ENCODE results near the gene CRB2.

Gene CRB2

GRCh38 chr9:123314617-123315016 is 41.4 kb upstream of the CRB2 start:
- Mint-ChIP-seq H3K4me3 (no peak overlapping the region), H3K27me3 (ENCODE audit: low read depth) (peaks cover 7% of the 10 kb centered on the region), H3K27ac (no peak overlapping the region), H3K4me1 (peaks cover 37% of the 10 kb centered on the region), H3K36me3 (ENCODE audit: low read depth) (no peaks in the 10 kb centered on the region), H3K9me3 (no peaks in the 10 kb centered on the region)
- no peak for TF ChIP-seq CTCF (IDR thresholded peaks at IDR 0.05; ENCODE audit: unreplicated experiment in 3 of 3)

GRCh38 chr9:123315635-123316034 is 40.4 kb upstream of the CRB2 start:
- TF ChIP-seq CTCF (IDR thresholded peaks at IDR 0.05; ENCODE audit: unreplicated experiment in 3 of 3) = no peak
- Mint-ChIP-seq H3K36me3 (ENCODE audit: low read depth) (no peaks in the 10 kb centered on the region), H3K27me3 (ENCODE audit: low read depth) (peaks cover 7% of the 10 kb centered on the region), H3K27ac (no peak overlapping the region), H3K4me1 (peaks cover 43% of the 10 kb centered on the region), H3K9me3 (no peaks in the 10 kb centered on the region), H3K4me3 (no peak overlapping the region)

GRCh38 chr9:123316053-123316718 is 39.8 kb upstream of the CRB2 start:
- TF ChIP-seq CTCF (IDR thresholded peaks at IDR 0.05; ENCODE audit: unreplicated experiment in 3 of 3) = no peak
- Mint-ChIP-seq H3K27ac (no peak overlapping the region), H3K27me3 (ENCODE audit: low read depth) (peaks cover 7% of the 10 kb centered on the region), H3K36me3 (ENCODE audit: low read depth) (no peaks in the 10 kb centered on the region), H3K4me1 (peaks cover 38% of the 10 kb centered on the region), H3K4me3 (no peak overlapping the region), H3K9me3 (no peaks in the 10 kb centered on the region)

- no peaks in the 10 kb centered on the region for H3K9me3 Mint-ChIP-seq
- H3K27me3 Mint-ChIP-seq (ENCODE audit: low read depth) = peaks cover 3% of the 10 kb centered on the region
- peaks cover 27% of the 10 kb centered on the region for H3K4me1 Mint-ChIP-seq
- peak overlapping the region in 1 of 3 experiments; percentile 14 for H3K4me3 Mint-ChIP-seq
- no peak for TF ChIP-seq CTCF (IDR thresholded peaks at IDR 0.05; ENCODE audit: unreplicated experiment in 3 of 3)
- no peaks in the 10 kb centered on the region for H3K36me3 Mint-ChIP-seq (ENCODE audit: low read depth)
- H3K27ac Mint-ChIP-seq = peak overlapping the region; percentile 52 to 90 (median 72)
These were observed 37.8 kb upstream of the CRB2 start for GRCh38 chr9:123318202-123318601.

- peaks cover 28% of the 10 kb centered on the region for H3K4me1 Mint-ChIP-seq
- no peaks in the 10 kb centered on the region for H3K36me3 Mint-ChIP-seq (ENCODE audit: low read depth)
- peaks cover 3% of the 10 kb centered on the region for H3K27me3 Mint-ChIP-seq (ENCODE audit: low read depth)
- TF ChIP-seq CTCF (IDR thresholded peaks at IDR 0.05; ENCODE audit: unreplicated experiment in 3 of 3) = no peak
- H3K4me3 Mint-ChIP-seq = no peak overlapping the region
- H3K27ac Mint-ChIP-seq = peak overlapping the region in 2 of 3 experiments; percentile 72 to 90
- no peaks in the 10 kb centered on the region for H3K9me3 Mint-ChIP-seq
These were observed 37.0 kb upstream of the CRB2 start for GRCh38 chr9:123318961-123319421.
